GM20431 (cell line): ENCODE measurements around the gene UGT1A10.

Experiments used
- in situ Hi-C: fragments of 300-500 bp; cut with MseI, MboI; formaldehyde crosslinking; loops from one replicate; pipeline ENCODE4 v1.15.0; 2020; ENCODE audit warnings: low sequenced_read_pairs; ENCODE audit not compliant: unreplicated experiment

The UGT1A10 gene

GRCh38 chr2:233689501-233689900, 53.3 kb downstream of the UGT1A10 start:
- in situ Hi-C loops: no loop called here

DNA sequence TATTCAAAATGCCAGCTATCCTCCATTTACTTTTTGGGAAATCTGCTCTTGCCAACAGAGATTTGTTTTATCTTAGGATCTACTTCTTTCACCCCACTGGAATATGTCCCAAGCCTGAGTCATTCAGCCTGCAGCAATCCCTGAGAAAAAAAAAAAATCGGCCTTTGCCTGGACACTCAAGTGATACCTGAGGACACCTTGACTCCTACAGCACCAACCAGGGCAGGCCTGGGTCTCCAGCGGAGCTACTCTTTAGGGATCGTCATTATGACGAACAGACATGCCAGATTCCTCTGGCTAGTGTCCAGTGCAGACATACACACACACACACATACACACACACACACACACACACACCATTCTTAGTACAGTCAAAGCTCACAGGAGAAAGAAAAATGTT, 54.2 kb downstream of the UGT1A10 start:
- in situ Hi-C loops: no loop called here

- in situ Hi-C loops: no loop called here
Observed at GRCh38 chr2:233691443-233692433, 55.5 kb downstream of the UGT1A10 start.

- in situ Hi-C loops: no loop called here
Observed at GRCh38 chr2:233692648-233693047, 56.4 kb downstream of the UGT1A10 start, which contains the start of gene UGT1A6. Gene UGT1A6, plus strand, starts transcription at chr2:233692890. Its CDS starts 115 bp downstream, at chr2:233693005.

GRCh38 chr2:233693963-233694362, 57.7 kb downstream of the UGT1A10 start:
- in situ Hi-C loops: no loop called here

DNA sequence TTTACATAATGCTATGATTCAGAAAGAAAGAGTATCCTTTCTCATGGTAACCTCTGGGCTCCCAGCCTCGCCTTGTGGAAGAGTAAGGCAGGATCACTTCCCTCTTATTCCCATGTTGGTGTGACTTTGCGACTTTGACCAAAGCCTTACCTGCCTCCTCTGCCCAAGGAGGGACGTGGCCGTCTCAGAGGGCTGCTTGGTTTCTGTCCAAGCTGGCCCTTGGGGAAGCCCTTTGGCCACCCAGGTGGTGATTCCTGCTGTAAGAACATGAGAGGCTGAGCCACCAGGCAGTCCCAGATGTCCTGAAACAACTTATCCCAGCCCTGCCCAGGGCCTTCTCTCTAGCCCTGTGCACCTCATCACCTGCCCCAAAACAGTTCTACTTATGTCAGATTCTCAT, 62.5 kb downstream of the UGT1A10 start:
- in situ Hi-C loops: no loop called here

DNA sequence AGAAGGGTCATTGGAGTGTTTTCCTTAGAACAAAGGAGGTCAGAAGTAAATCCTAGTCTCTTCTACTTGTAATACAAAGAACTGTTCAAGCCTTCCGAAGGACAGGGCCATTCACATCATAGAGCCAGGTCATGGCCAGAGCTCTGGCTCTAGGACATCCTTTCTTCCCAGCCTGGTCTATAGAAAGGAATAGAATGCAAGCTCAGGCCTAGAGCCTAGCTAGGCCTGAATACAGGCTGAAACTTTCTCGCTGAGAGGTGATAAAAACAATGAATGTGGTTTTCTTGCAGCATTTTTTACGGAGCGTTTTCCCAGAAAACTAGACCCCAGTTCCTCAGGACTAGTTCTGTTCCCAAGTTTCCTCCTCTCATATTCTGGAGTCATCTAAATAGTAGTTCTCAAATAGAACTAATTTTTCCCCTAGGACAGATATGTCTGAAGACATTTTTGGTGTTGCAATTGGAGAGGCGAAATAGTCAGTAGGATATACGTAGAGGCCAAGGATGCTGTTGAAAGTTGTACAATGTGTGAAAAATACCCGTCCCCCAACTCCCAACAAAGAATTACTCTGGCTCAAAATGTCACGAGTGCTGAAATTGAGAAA, 63.3 kb downstream of the UGT1A10 start:
- in situ Hi-C loops: loop anchor here (25.0 kb wide), 1 partner anchor 237 kb away; no protein-coding TSS in a partner anchor

DNA sequence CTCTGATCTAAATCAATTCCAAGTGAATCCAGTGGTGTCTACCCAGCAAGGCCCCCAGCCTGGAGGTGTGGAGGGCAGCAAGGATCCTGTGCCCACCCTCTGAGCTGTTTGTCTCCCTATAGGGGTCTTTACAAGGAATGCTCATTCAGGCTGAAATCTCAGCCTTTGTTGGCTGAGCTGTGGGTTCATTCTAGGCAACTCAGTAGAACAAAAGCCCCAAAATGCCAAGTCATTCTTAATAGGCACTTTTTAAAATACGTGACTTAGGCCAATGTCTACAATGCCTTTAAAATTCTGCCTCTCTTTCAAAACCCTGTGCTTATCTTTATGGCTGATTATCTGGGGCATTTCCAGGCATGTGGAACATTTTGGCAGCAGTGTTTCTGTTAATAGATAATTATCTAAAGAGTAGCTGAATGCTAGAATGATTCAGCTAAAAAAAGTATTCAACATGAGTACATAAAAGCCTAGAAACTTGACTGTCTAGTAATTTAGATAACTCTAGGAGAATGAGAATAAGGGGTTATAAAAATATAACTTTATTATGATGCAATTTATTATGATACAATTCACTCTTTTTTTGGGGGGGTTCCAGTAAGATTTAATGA, 63.9 kb downstream of the UGT1A10 start:
- in situ Hi-C loops: loop anchor here (25.0 kb wide), 1 partner anchor 238 kb away; no protein-coding TSS in a partner anchor

DNA sequence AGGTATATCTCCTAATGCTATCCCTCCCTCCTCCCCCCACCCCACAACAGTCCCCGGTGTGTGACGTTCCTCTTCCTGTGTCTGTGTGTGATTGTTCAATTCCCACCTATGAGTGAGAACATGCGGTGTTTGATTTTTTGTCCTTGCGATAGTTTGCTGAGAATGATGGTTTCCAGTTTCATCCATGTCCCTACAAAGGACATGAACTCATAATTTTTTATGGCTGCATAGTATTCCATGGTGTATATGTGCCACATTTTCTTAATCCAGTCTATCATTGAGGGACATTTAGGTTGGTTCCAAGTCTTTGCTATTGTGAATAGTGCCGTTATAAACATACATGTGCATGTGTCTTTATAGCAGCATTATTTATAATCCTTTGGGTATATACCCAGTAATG, 64.6 kb downstream of the UGT1A10 start:
- in situ Hi-C loops: loop anchor here (25.0 kb wide), 1 partner anchor 239 kb away; no protein-coding TSS in a partner anchor

GRCh38 chr2:233702238-233702637, 66.0 kb downstream of the UGT1A10 start:
- in situ Hi-C loops: loop anchor here (25.0 kb wide), 1 partner anchor 240 kb away; no protein-coding TSS in a partner anchor

DNA sequence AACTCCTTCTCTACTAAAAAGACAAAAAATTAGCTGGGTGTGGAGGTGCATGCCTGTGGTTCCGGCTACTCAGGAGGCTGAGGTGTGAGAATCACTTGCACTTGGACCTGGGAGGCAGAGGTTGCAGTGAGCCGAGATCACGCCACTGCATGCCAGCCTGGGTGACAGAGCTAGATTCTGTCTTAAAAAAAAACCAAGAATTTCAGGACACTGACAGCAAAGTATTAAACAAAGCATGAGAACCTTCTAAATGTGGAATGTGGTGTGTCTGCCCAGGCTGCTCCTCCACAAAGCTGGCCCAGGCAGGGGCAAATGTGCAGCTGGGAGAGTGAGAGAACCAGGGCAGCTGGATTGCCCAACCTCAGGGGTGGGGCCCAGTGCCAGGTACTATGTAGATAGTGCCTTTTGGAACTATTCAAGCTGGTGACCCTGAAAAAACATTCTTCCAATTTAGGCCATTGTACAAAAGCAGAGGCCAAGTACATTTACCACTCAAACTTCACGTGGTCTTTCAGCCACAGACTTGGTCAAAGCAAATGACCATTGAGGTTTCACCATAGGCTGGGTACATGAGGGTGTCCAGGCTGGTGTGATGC, 69.8 kb downstream of the UGT1A10 start:
- in situ Hi-C loops: loop anchor here (25.0 kb wide), 1 partner anchor 244 kb away; no protein-coding TSS in a partner anchor

DNA sequence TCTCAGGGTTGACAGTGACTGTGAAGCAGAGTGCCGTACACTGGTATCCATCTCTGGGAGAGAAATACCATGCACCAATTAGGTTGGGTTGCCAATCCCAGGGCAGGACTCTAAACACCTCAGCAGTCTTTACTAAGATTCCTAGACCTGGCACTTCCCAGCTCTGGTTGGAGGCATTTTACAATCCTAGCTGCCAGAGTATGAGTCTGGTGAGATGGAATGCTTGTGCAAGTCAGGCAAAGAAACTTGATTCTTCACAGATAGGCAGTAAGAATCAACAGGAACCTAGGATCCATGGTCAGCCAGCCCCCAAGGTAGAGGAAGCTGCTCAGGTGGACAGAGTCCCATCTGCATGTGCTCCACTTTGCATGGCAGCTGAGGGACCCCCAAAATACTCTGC, 70.5 kb downstream of the UGT1A10 start:
- in situ Hi-C loops: loop anchor here (25.0 kb wide), 1 partner anchor 244 kb away; no protein-coding TSS in a partner anchor

DNA sequence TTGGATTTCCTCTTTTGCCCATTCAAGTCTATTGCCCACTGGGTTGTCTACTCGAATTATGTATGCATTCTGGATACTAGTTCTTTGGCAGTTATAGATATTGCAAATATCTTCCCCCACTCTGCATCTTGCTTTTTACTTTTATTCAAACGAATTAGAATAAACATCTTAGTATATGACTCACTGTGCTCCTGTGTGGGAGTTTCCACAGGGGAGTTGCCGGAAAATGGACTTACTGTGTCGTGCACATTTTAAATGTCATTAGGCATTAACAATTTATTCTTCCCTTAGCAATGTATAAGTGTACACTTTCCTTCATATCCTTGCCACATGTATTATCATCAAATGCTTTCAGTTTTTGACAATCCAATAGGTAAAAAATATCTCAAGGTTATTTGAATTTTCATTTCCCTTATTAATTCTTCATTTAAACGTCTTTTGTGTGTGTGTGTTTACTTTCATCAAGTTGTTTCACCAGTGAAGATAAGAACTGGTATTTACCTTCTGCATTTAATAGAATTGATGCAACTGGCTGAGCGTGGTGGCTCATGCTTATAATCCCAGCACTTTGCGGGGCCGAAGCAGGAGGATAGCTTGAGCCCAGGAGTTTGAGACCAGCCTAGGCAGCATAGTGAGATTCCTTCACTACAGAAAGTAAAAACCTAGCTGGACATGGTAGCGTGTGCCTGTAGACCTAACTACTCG, 71.8 kb downstream of the UGT1A10 start:
- in situ Hi-C loops: loop anchor here (25.0 kb wide), 1 partner anchor 246 kb away; no protein-coding TSS in a partner anchor

GRCh38 chr2:233708942-233709341, 72.7 kb downstream of the UGT1A10 start:
- in situ Hi-C loops: loop anchor here (25.0 kb wide), 1 partner anchor 247 kb away; no protein-coding TSS in a partner anchor

- in situ Hi-C loops: loop anchor here (25.0 kb wide), 1 partner anchor 249 kb away; no protein-coding TSS in a partner anchor
Observed at GRCh38 chr2:233711312-233712008, 75.2 kb downstream of the UGT1A10 start.

DNA sequence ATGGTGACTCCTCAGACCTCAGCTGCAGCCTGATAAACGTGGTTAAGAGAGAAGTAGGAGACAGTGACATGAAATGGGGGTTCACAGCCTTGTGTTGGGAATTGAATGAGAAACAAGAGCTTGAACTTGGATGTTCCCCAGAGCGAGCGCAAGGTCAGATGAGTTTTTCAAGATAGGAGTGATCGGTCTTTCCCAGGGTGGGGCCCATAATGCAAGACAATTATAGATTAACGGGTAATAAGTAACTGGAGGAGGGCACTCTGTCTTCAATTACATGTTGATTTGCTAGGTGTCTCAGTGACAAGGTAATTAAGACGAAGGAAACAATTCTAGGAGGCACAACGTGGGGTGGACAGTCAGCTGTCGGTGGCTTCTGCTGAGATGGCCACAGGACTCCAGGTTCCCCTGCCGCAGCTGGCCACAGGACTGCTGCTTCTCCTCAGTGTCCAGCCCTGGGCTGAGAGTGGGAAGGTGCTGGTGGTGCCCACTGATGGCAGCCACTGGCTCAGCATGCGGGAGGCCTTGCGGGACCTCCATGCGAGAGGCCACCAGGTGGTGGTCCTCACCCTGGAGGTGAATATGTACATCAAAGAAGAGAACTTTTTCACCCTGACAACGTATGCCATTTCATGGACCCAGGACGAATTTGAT, 76.5 kb downstream of the UGT1A10 start, which contains the start of gene UGT1A5:
UGT1A5 (plus strand) TSS at position 297 of the 651 bp plus-strand sequence; CDS start at position 382, 85 bp downstream.
- in situ Hi-C loops: loop anchor here (25.0 kb wide), 1 partner anchor 250 kb away; no protein-coding TSS in a partner anchor

DNA sequence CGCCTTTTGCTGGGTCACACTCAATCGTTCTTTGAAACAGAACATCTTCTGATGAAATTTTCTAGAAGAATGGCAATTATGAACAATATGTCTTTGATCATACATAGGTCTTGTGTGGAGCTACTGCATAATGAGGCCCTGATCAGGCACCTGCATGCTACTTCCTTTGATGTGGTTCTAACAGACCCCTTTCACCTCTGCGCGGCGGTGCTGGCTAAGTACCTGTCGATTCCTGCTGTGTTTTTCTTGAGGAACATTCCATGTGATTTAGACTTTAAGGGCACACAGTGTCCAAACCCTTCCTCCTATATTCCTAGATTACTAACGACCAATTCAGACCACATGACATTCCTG, 77.0 kb downstream of the UGT1A10 start:
- in situ Hi-C loops: loop anchor here (25.0 kb wide), 1 partner anchor 251 kb away; no protein-coding TSS in a partner anchor

- in situ Hi-C loops: loop anchor here (25.0 kb wide), 1 partner anchor 252 kb away; no protein-coding TSS in a partner anchor
Observed at GRCh38 chr2:233714121-233714520, 77.9 kb downstream of the UGT1A10 start.
